H9 (cell line): ENCODE data around the gene EXOC3L1. TPM values are rescaled to one million over a fixed set of nuclear protein-coding genes. Genes with fewer than 3 reads are reported as not detected.

Source experiments
- DNase-seq: peaks from one replicate; pipeline ENCODE4 v3.0.0-alpha.2; 2017
- H2AFZ ChIP-seq: one replicate; pipeline ENCODE4 v1.6.1; 2013; ENCODE audit warnings: mild to moderate bottlenecking, low read length, control low read depth, moderate library complexity
- H2AK5ac ChIP-seq: 2 replicates; pipeline ENCODE4 v1.6.1; 2013; ENCODE audit warnings: low read length, control low read depth, mixed read lengths; ENCODE audit not compliant: insufficient read length
- H2BK120ac ChIP-seq: one replicate; pipeline ENCODE4 v1.6.1; 2013; ENCODE audit warnings: low read depth, mild to moderate bottlenecking, low read length, control low read depth, inconsistent platforms; ENCODE audit not compliant: poor library complexity, severe bottlenecking
- H2BK12ac ChIP-seq: 2 replicates; pipeline ENCODE4 v1.6.1; 2013; ENCODE audit warnings: low read length, control low read depth, mixed read lengths, low read depth; ENCODE audit not compliant: insufficient read length
- H2BK15ac ChIP-seq: 2 replicates; pipeline ENCODE4 v1.6.1; 2013; ENCODE audit warnings: low read depth, low read length, control low read depth
- H2BK20ac ChIP-seq: one replicate; pipeline ENCODE4 v1.6.1; 2013; ENCODE audit warnings: low read depth, mild to moderate bottlenecking, low read length, control low read depth, inconsistent platforms; ENCODE audit not compliant: poor library complexity, severe bottlenecking
- H2BK5ac ChIP-seq: 2 replicates; pipeline ENCODE4 v1.6.1; 2013; ENCODE audit warnings: low read length, control low read depth, mixed read lengths; ENCODE audit not compliant: insufficient read length
- H3K14ac ChIP-seq: 2 replicates; pipeline ENCODE4 v1.6.1; 2013; ENCODE audit warnings: low read length, control low read depth; ENCODE audit not compliant: insufficient read depth
- H3K18ac ChIP-seq: 2 replicates; pipeline ENCODE4 v1.6.1; 2013; ENCODE audit warnings: low read depth, mild to moderate bottlenecking, mixed read lengths, low read length, control low read depth; ENCODE audit not compliant: insufficient read length
- H3K23ac ChIP-seq: 2 replicates; pipeline ENCODE4 v1.6.1; 2013; ENCODE audit warnings: low read length, control low read depth, mixed read lengths, low read depth; ENCODE audit not compliant: insufficient read length
- H3K23me2 ChIP-seq: 2 replicates; pipeline ENCODE4 v1.6.1; 2013; ENCODE audit warnings: low read depth, mild to moderate bottlenecking, mixed read lengths, low read length, control low read depth; ENCODE audit not compliant: insufficient read length, poor library complexity, severe bottlenecking
- H3K27ac ChIP-seq: 2 replicates; pipeline ENCODE4 v1.5.1; 2013; ENCODE audit warnings: low read length, control low read depth, mixed read lengths, low read depth; ENCODE audit not compliant: insufficient read length
- H3K27me3 ChIP-seq: 2 replicates; pipeline ENCODE4 v1.6.1; 2013; ENCODE audit warnings: low read length, control low read depth, inconsistent platforms; ENCODE audit not compliant: insufficient read depth
- H3K4ac ChIP-seq: 2 replicates; pipeline ENCODE4 v1.6.1; 2013; ENCODE audit warnings: low read depth, mild to moderate bottlenecking, control low read depth, inconsistent platforms, low read length, moderate library complexity
- H3K4me1 ChIP-seq: 2 replicates; pipeline ENCODE4 v1.6.1; 2013; ENCODE audit warnings: low read length, control low read depth, inconsistent platforms; ENCODE audit not compliant: insufficient read depth
- H3K4me2 ChIP-seq: 2 replicates; pipeline ENCODE4 v1.6.1; 2013; ENCODE audit warnings: low read length, control low read depth, mixed read lengths; ENCODE audit not compliant: insufficient read length, insufficient read depth
- H3K56ac ChIP-seq: 2 replicates; pipeline ENCODE4 v1.6.1; 2013; ENCODE audit warnings: low read depth, mild to moderate bottlenecking, mixed read lengths, low read length, control low read depth; ENCODE audit not compliant: insufficient read length
- H3K79me1 ChIP-seq: 2 replicates; pipeline ENCODE4 v1.6.1; 2013; ENCODE audit warnings: low read depth, mild to moderate bottlenecking, moderate library complexity, low read length, control low read depth, inconsistent platforms; ENCODE audit not compliant: insufficient read depth, poor library complexity, severe bottlenecking
- H3K79me2 ChIP-seq: 2 replicates; pipeline ENCODE4 v1.6.1; 2013; ENCODE audit warnings: low read length, control low read depth, inconsistent platforms; ENCODE audit not compliant: insufficient read depth
- H3K9ac ChIP-seq: 2 replicates; pipeline ENCODE4 v1.6.1; 2013; ENCODE audit warnings: low read length, control low read depth, mixed read lengths; ENCODE audit not compliant: insufficient read length; ENCODE audit errors: extremely low read depth
- H3K9me3 ChIP-seq: one replicate; pipeline ENCODE4 v1.6.1; 2013; ENCODE audit warnings: low read depth, low read length, inconsistent platforms; ENCODE audit not compliant: control insufficient read depth
- H3T11ph ChIP-seq: one replicate; pipeline ENCODE4 v1.6.1; 2013; ENCODE audit warnings: mild to moderate bottlenecking, low read length, control low read depth, inconsistent platforms
- H4K20me1 ChIP-seq: one replicate; pipeline ENCODE4 v1.6.1; 2013; ENCODE audit not compliant: control insufficient read depth, insufficient read length, insufficient read depth
- H4K5ac ChIP-seq: 2 replicates; pipeline ENCODE4 v1.6.1; 2013; ENCODE audit warnings: low read depth, mild to moderate bottlenecking, mixed read lengths, low read length, control low read depth; ENCODE audit not compliant: insufficient read length
- H4K8ac ChIP-seq: replicated peaks from 2 replicates; pipeline ENCODE4 v1.6.1; 2013; ENCODE audit warnings: low read length, control low read depth, mixed read lengths, low read depth; ENCODE audit not compliant: insufficient read length
- H4K91ac ChIP-seq: 2 replicates; pipeline ENCODE4 v1.6.1; 2013; ENCODE audit warnings: low read depth, mild to moderate bottlenecking, moderate library complexity, mixed read lengths, low read length, control low read depth; ENCODE audit not compliant: insufficient read length
- H3K27ac Mint-ChIP-seq, 3 experiments: 2 replicates in 2 of 3; 3 replicates in 1 of 3; pipeline ENCODE4 v1.8.0; 2020 to 2021; ENCODE audit warnings: mixed read lengths in 3 of 3, mild to moderate bottlenecking in 1 of 3, moderate library complexity in 1 of 3
- H3K27me3 Mint-ChIP-seq: 2 replicates; pipeline ENCODE4 v1.8.0; 2021; ENCODE audit warnings: low read depth, mild to moderate bottlenecking, moderate library complexity, mixed read lengths
- H3K36me3 Mint-ChIP-seq, 3 experiments: 2 replicates in 2 of 3; 3 replicates in 1 of 3; pipeline ENCODE4 v1.8.0; 2020 to 2021; ENCODE audit warnings: low read depth in 3 of 3, mixed read lengths in 3 of 3; ENCODE audit not compliant: insufficient read depth in 1 of 3
- H3K4me1 Mint-ChIP-seq, 2 experiments: 2 replicates each; pipeline ENCODE4 v1.8.0; 2020; ENCODE audit warnings: mixed read lengths in 2 of 2
- H3K4me3 Mint-ChIP-seq, 2 experiments: 2 replicates in 1 of 2; 3 replicates in 1 of 2; pipeline ENCODE4 v1.8.0; 2020 to 2021; ENCODE audit warnings: mild to moderate bottlenecking in 2 of 2, mixed read lengths in 2 of 2, moderate library complexity in 1 of 2
- H3K9me3 Mint-ChIP-seq, 2 experiments: 2 replicates in 1 of 2; 3 replicates in 1 of 2; pipeline ENCODE4 v1.8.0; 2020; ENCODE audit warnings: mild to moderate bottlenecking in 2 of 2, mixed read lengths in 2 of 2, moderate library complexity in 1 of 2
- WGBS: extraction: QIAGEN DNeasy Blood & Tissue Kit; methylation state at CpG from one replicate; pipeline ENCODE4 v1.1.7; 2013; ENCODE audit warnings: missing lambda C conversion rate, low lambda C conversion rate, mixed read lengths; ENCODE audit not compliant: insufficient read length; ENCODE audit errors: extremely low coverage; 5-methylcytosine and 5-hydroxymethylcytosine counted together
- total RNA-seq: library from RNA; stranded (reverse); gene quantifications from 2 replicates; pipeline ENCODE4 v1.2.1, GENCODE V29; 2021
- TF ChIP-seq, protein P1 (sequence below): fragments of 200-600 bp; sonication (generic); conservative IDR thresholded peaks from 3 replicates; pipeline ENCODE4 v1.8.0; 2021; ENCODE audit warnings: antibody characterized with exemption, mild to moderate bottlenecking

The EXOC3L1 gene
- total RNA-seq, 1 experiment from 2014 or later = 3.3 TPM

DNA sequence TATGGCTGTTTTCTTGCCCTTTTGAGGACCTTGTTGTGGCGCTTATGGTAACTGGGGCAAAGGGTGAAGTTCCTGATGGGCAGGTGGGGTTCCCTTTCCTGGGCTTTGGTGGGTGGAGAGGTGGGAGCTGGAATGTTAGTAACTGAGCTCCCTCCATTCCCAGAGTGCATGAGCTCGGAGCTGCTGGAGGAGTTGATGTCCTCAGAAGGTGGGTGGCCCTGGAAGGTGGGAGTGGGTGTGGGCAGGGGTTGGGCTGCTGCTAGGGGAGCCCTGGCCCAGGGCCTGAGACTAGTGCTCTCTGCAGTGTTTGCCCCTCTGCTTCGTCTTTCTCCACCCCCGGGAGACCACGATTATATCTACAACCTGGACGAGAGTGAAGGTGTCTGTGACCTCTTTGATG lies 7.8 kb upstream of the EXOC3L1 start:
- Histone ChIP-seq H2BK5ac (no peak overlapping the region), H3K4me2 (no peak overlapping the region), H4K20me1 (no peaks in the 10 kb centered on the region), H3K4me1 (no peaks in the 10 kb centered on the region), H3K27ac (no peak overlapping the region), H2BK120ac (no peak overlapping the region), H3K23me2 (peaks cover 3% of the 10 kb centered on the region), H2BK15ac (no peak overlapping the region), H3K18ac (no peak overlapping the region), H4K8ac (no peak overlapping the region), H3K9me3 (no peaks in the 10 kb centered on the region), H3K14ac (no peak overlapping the region), H3K79me1 (peaks cover 8% of the 10 kb centered on the region), H3K9ac (no peak overlapping the region), H4K5ac (no peak overlapping the region), H3K4ac (no peak overlapping the region), H2AK5ac (no peak overlapping the region), H2BK20ac (no peak overlapping the region), H3K56ac (no peak overlapping the region), H4K91ac (no peak overlapping the region), H3K27me3 (no peaks in the 10 kb centered on the region), H3T11ph (no peak overlapping the region), H3K79me2 (peaks cover 8% of the 10 kb centered on the region; the same call in 1 of the 2 replicates), H3K23ac (no peak overlapping the region), H2BK12ac (no peak overlapping the region), H2AFZ (no peak overlapping the region)
- Mint-ChIP-seq H3K9me3 (no peaks in the 10 kb centered on the region), H3K27me3 (0 out of 2 replicates have a peak, but pooled peaks cover 2% of the 10 kb centered on the region), H3K4me1 (peaks cover 14 to 25% of the 10 kb centered on the region in 2 experiments), H3K4me3 (no peak overlapping the region), H3K27ac (no peak overlapping the region), H3K36me3 (peaks cover 39 to 75% (median 55%) of the 10 kb centered on the region in 3 experiments)
- no peak for DNase-seq
- WGBS = no CpG with 5 or more reads among the region's 6 CpGs
- TF ChIP-seq, protein P1, sequence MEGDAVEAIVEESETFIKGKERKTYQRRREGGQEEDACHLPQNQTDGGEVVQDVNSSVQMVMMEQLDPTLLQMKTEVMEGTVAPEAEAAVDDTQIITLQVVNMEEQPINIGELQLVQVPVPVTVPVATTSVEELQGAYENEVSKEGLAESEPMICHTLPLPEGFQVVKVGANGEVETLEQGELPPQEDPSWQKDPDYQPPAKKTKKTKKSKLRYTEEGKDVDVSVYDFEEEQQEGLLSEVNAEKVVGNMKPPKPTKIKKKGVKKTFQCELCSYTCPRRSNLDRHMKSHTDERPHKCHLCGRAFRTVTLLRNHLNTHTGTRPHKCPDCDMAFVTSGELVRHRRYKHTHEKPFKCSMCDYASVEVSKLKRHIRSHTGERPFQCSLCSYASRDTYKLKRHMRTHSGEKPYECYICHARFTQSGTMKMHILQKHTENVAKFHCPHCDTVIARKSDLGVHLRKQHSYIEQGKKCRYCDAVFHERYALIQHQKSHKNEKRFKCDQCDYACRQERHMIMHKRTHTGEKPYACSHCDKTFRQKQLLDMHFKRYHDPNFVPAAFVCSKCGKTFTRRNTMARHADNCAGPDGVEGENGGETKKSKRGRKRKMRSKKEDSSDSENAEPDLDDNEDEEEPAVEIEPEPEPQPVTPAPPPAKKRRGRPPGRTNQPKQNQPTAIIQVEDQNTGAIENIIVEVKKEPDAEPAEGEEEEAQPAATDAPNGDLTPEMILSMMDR = no peak
